Cardiac muscle cell (in vitro differentiated cells and primary cell): Measurements from ENCODE around the gene SHC3. TPM values are rescaled to one million over a fixed set of nuclear protein-coding genes. Genes with fewer than 3 reads are reported as not detected.
A peak's percentile ranks its signal among the peaks of the same experiment; 100 is the strongest.

ENCODE experiments used
- DNase-seq, 2 donors: peaks; one replicate each; pipeline versions ENCODE4 v3.0.0 to v3.0.0-alpha.2; 2010 to 2017; ENCODE audit warnings: low read depth in 1 of 2, low spot score in 1 of 2
- H3K27ac ChIP-seq: fragments of 200-600 bp; sonication (generic); 2 replicates; pipeline ENCODE4 v1.5.1; 2016
- H3K27me3 ChIP-seq: fragments of 200-600 bp; sonication (generic); 2 replicates; pipeline ENCODE4 v1.6.0; 2016; ENCODE audit warnings: control low read depth
- H3K36me3 ChIP-seq: fragments of 200-600 bp; sonication (generic); 2 replicates; pipeline ENCODE4 v1.5.1; 2016; ENCODE audit warnings: control low read depth
- H3K4me1 ChIP-seq: fragments of 200-600 bp; sonication (generic); 2 replicates; pipeline ENCODE4 v1.8.1; 2017; ENCODE audit warnings: low read depth, mild to moderate bottlenecking, mixed run types
- H3K4me3 ChIP-seq: fragments of 200-600 bp; sonication (generic); 2 replicates; pipeline ENCODE4 v1.5.1; 2016; ENCODE audit warnings: mild to moderate bottlenecking
- H3K9me3 ChIP-seq: fragments of 200-600 bp; sonication (generic); 2 replicates; pipeline ENCODE4 v1.5.1; 2017; ENCODE audit warnings: low read depth, mild to moderate bottlenecking, control low read depth
- CTCF ChIP-seq: IDR thresholded peaks from 2 replicates; pipeline ENCODE4 v1.5.1; 2012; ENCODE audit warnings: low read depth, mild to moderate bottlenecking, low read length
- polyA plus RNA-seq: library from polyadenylated mRNA; unstranded; fragments of >200 nt; fragmentation: Nextera tagmentation; extraction: Ambion mirVana; gene quantifications from 2 replicates; pipeline ENCODE4 v1.2.1, GENCODE V29; 2016
- total RNA-seq: library from RNA; depleted of rRNA; stranded (reverse); fragments of >200 nt; gene quantifications from 2 replicates; pipeline ENCODE4 v1.2.3, GENCODE V29; 2016

Gene SHC3
- total and polyA plus RNA-seq, 2 experiments from 2014 or later, result 0.27 to 0.34 TPM

- TF ChIP-seq CTCF, result no peak
Measured at GRCh38 chr9:89223396-89223977, 44.9 kb upstream of the SHC3 start.

GRCh38 chr9:89219637-89220036 is 41.0 kb upstream of the SHC3 start:
- Histone ChIP-seq H3K9me3 (no peaks in the 10 kb centered on the region), H3K27ac (no peak overlapping the region), H3K4me1 (no peaks in the 10 kb centered on the region), H3K4me3 (no peak overlapping the region), H3K27me3 (no peaks in the 10 kb centered on the region), H3K36me3 (no peaks in the 10 kb centered on the region)
- no peak for TF ChIP-seq CTCF
- no peak for DNase-seq

More at GRCh38 chr9:89223396-89223977, 44.9 kb upstream of the SHC3 start:
- no peak overlapping the region for H3K4me3 ChIP-seq
- no peaks in the 10 kb centered on the region for H3K9me3 ChIP-seq
- DNase-seq, result peak in 1 of 2 donors; percentile 26
- no peaks in the 10 kb centered on the region for H3K36me3 ChIP-seq
- peaks cover 8% of the 10 kb centered on the region for H3K4me1 ChIP-seq
- H3K27me3 ChIP-seq, result no peaks in the 10 kb centered on the region
- H3K27ac ChIP-seq, result no peak overlapping the region

- Histone ChIP-seq H3K27ac (no peak overlapping the region), H3K27me3 (no peaks in the 10 kb centered on the region), H3K36me3 (no peaks in the 10 kb centered on the region), H3K4me1 (no peaks in the 10 kb centered on the region), H3K4me3 (no peak overlapping the region), H3K9me3 (no peaks in the 10 kb centered on the region)
- no peak for TF ChIP-seq CTCF
- peak in 1 of 2 donors; percentile 22 for DNase-seq
Measured at GRCh38 chr9:89218040-89218928, 39.7 kb upstream of the SHC3 start.

- no peak for DNase-seq
- H3K4me1 ChIP-seq, result no peaks in the 10 kb centered on the region
- H3K9me3 ChIP-seq, result no peaks in the 10 kb centered on the region
- no peaks in the 10 kb centered on the region for H3K27me3 ChIP-seq
- H3K27ac ChIP-seq, result no peak overlapping the region
- no peak for TF ChIP-seq CTCF
- no peaks in the 10 kb centered on the region for H3K36me3 ChIP-seq
- H3K4me3 ChIP-seq, result no peak overlapping the region
Measured at GRCh38 chr9:89215342-89215741, 36.7 kb upstream of the SHC3 start.

GRCh38 chr9:89213396-89213880 is 34.8 kb upstream of the SHC3 start:
- Histone ChIP-seq H3K36me3 (no peaks in the 10 kb centered on the region), H3K27me3 (no peaks in the 10 kb centered on the region), H3K4me3 (no peak overlapping the region), H3K4me1 (no peaks in the 10 kb centered on the region), H3K27ac (no peak overlapping the region), H3K9me3 (no peaks in the 10 kb centered on the region)
- DNase-seq, result peak in 1 of 2 donors; percentile 19
- TF ChIP-seq CTCF, result no peak
